HG03571 (cell line): ENCODE results near the gene ADAMTSL2.

Experiments used
- ATAC-seq: cut with Tn5 transposase; IDR thresholded peaks from one replicate; pipeline ENCODE4 v1.9.1; 2021; ENCODE audit not compliant: unreplicated experiment

Gene ADAMTSL2

GRCh38 chr9:133516256-133516960, 18.1 kb upstream of the ADAMTSL2 start:
- ATAC-seq = no peak

- no peak for ATAC-seq
Observed at GRCh38 chr9:133516961-133517350, 17.5 kb upstream of the ADAMTSL2 start.

DNA sequence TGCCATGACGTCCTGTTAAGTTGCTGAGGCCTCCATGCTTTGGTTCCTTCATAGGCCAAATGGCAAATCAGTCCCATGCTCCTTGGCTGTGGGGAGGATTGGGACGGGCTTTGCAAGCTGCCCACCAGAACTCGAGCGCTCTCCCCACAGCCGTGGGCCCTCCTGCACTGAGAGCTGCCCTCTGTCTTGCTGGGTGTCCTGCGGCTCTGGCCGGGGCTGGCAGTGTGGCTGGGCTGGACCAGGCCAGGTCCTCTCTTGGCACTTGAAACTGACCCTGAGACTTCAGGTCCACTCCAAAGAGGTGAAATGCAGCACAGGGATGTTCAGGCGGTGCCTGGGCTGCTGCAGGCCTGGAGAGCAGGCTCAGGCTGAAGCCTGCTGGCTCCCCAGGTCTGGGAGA, 16.8 kb upstream of the ADAMTSL2 start:
- no peak for ATAC-seq

DNA sequence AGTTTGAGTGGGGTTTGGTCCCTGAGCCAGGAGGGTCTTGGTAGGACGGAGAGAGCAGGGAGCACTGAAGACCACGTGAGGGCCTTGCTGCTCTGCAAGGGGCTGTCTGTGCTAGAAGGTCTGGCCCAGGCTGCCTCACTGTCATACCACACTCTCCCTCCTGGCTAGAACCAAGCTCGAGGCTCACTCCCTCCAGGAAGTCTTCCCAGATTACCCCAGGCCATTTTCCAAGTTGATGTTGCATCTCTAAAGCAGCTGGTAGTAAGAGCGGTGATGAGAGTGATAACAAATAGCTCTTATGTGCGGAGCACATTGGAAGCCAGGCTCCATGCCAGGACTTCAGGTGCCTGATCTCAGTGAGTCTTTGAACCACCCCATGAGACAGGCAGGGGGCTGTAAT, 16.3 kb upstream of the ADAMTSL2 start:
- no peak for ATAC-seq

- no peak for ATAC-seq
Observed at GRCh38 chr9:133518706-133519449, 15.6 kb upstream of the ADAMTSL2 start.

DNA sequence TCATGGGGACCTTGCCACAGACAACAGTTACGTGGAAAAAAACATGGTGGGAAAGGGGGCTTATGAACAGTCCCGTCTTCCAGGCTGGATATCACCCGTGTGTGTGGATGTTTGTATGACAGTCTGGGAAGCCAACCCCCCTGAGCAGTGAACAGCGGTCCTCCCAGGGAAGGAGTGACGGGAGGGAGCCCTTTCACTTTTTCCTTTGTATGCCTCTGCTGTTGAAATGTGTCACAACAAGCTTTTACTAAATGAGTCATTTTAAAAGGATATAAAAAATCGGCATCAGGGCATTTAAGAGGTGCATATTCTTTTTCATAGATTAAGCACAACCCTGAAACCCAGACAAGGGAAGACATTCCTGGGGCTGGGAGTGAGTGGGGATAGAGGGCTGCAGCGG, 14.8 kb upstream of the ADAMTSL2 start:
- no peak for ATAC-seq

GRCh38 chr9:133520121-133520835, 14.2 kb upstream of the ADAMTSL2 start:
- no peak for ATAC-seq

DNA sequence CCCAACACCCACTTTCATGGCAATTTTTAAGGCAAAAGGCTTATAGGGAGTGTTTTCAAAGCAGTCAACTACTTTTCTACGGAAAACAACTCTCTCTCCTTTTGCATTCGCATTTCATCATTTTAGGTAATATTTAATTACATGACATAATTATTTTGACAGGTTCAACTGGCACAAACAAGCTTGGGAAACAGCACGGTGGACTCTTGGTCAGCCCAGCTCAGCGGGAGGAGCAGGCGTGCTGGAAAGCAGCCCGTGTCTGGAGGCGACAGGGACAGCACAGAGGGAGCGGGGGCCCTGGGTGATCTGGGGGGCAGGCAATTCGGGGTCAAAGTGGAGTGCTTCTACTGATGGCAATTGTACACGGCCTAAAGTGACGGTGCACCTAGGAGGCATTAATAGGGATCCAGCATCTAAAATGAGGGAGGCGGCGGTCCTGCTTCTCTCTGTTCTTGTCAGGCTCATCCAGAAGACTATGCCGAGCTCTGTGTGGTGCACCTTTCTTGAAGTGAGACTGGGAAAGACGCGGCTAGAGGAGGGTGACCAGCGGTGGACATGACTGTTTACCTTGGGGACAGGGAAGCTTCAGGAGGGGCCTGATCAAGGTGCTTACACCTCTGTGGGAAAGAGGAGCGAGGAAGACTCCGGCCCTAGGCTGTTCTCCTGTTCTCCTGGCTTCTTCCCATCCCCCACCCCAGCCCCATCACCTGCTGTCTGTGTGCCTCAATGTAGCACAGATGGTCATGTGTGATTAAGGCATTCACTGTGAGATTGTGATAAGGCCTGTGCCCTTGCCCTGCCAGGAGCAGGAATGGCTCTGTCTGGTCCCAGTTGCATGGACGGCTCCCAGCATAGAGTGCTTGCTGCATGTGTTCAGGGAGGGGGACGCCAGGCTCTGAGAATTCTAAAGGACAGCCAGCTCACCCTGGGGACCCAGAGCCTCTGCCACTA, 13.1 kb upstream of the ADAMTSL2 start:
- no peak for ATAC-seq

GRCh38 chr9:133522073-133522910, 12.2 kb upstream of the ADAMTSL2 start:
- no peak for ATAC-seq

DNA sequence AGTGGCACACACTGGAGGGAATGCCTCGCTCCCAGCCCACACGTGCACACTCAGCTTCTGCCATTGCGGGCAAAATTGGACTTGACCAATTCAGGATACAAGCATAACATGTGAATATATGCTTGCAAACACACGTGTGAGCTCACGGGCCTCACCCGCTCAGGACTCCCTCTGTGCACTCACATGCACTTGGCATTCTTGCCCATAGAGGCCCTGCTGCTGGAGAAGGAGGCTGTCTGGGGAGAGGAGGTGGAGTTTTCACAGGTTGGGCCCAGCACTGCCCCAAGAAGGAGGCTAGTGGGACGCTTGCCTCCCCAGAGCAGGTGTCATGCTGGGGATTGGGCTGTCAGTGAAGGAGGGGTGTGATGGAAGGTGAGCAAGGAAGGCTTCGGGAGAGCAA, 11.4 kb upstream of the ADAMTSL2 start:
- no peak for ATAC-seq

DNA sequence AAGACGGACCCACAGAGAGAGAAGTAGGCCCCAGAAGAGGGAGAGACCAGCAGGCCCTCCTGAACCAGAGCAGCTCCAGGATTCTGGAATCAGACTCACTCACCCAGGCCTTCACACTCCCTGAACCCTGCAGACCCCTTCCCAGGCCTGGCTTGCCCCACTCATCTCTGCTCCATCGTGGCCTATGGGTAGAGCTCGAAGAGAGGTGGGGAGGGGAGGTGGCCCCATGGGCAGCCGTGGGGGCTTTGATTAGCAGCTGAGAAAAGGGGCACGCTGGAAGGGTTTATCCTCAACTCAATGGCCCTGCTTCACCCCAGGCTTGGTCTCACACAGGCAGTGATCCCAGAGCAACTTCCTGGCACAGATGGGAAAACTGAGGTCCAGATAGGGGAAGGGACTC, 10.4 kb upstream of the ADAMTSL2 start:
- ATAC-seq = no peak

- no peak for ATAC-seq
Observed at GRCh38 chr9:133524679-133525228, 9.8 kb upstream of the ADAMTSL2 start, which contains the start of gene MYMK. TSS of gene MYMK (minus strand) at chr9:133524959. CDS start at chr9:133524844, 115 bp downstream.

DNA sequence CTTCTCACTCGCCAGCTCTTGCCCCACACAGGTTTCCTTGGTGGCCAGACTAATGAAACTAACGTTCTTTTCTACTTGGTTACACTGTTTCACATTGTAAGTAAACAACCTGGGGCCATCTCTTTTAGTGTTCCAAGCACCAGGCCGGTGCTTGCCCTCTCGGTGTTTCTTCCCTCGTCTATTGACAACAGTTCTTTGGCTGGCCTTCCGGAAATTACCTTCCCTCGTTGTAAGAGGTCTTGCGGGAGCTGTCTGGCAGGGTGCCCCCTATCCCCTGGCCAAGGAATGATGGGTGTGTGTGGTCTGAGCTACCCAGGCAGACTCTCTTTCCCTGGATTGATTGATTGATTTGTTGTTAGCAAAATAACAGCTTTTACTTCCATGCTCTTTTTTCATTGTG, 8.8 kb upstream of the ADAMTSL2 start:
- ATAC-seq = no peak

DNA sequence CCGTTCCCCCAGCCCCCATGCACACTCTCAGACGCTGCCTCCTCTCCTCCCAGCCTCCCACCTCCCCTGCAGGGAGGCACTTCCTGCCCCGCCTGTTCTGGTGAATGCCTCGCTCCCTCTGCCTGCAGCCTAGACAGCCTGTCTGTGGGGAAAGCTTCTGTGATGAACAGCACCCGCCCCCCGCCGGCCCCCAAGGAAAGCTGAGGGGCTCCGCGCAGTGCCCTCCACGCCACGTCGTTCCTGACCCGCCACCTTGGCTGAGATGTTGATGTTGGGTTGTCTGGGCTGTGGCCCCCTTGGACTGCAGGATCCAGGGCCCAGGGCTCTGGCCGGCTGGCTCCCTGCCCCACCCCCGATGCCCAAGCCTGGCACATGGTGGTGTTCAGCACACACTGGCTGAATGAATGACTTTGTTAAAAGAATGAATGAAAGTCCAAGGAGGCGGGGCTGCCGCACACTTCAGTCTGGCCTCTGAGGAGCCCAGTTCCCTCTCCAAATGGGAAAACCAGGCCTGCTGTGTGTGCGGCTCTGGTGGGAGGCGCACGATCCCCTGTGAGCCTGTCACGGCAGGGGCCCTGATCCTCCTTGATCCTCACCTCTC, 7.7 kb upstream of the ADAMTSL2 start:
- no peak for ATAC-seq

DNA sequence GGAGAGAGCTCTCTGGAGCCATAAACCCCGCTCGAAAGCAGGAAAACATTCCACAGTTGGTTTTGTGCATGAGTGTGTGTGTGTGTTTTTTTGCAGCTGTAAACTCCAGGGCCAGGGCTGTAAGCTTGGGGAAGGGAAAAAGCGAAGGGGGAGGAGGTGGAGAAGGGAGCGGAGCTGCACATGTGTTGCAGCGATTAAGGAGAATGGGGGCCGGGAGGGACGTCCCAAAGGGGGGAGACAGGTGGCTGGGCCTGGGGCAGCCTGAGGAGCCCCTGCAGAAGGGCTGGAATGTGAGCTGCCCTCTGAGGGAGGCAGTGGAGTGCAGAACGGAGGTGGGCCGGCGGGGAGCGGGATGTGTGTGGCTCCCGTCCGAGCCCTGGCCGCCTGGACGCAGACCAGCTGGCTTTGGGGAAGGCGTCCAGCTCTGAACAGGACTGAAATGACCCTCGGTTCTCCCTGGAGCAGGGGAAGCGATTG, 7.0 kb upstream of the ADAMTSL2 start:
- no peak for ATAC-seq

DNA sequence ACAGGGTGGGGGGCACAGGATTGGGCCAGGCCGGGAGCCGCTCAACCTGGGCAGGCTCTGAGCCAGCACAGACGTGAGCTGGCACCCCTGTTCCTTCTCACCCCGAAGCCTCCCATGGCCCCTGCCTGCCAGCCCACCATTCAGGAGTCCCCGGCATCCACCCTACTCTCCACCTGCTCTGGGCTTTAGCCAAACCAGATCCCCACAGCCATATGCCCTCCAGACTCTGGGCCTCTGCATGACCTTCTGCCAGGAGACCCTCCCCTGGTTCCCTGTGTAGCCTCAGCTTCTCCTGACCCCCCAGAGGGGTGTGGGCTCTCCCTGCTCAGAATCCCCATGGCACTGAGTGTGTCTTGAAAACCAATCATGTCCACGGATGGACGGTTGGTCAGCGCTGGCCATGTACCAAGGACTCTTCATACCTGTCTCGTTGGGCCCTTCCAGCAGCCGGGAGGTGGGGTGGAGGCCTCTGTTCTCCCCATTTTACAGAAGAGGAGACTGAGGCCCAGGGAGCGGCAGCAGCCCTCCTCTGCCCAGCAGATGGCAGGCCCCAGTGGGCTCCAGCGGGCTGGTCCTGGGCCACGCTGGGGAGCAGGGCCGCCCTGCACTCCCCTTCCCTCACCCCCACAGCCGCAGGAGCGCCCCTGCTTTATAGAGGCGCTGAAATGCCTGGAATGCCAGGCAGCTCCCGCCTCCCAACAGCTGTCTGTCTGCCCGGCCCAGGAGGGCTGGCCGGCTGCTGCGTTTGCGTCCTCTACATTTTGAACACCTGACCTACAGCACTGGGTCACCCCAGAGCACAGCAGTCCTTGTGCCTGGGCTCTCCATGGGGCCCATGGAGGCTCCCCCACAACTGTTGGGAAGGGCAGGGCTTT, 6.3 kb upstream of the ADAMTSL2 start:
- ATAC-seq = no peak

GRCh38 chr9:133528876-133529241, 5.6 kb upstream of the ADAMTSL2 start:
- ATAC-seq = no peak

GRCh38 chr9:133529457-133529856, 5.0 kb upstream of the ADAMTSL2 start:
- ATAC-seq = no peak
